GM12872 (cell line): ENCODE results near the gene CLSTN2.

Source experiments
- CTCF ChIP-seq: IDR thresholded peaks from 3 replicates; pipeline ENCODE4 v1.5.1; 2011; ENCODE audit warnings: low read depth, mild to moderate bottlenecking, low read length, moderate library complexity; ENCODE audit not compliant: insufficient read depth

The CLSTN2 gene

GRCh38 chr3:140384028-140384771, 449.2 kb downstream of the CLSTN2 start:
- TF ChIP-seq CTCF, result no peak

GRCh38 chr3:140384876-140385275, 449.9 kb downstream of the CLSTN2 start:
- no peak for TF ChIP-seq CTCF

GRCh38 chr3:140386357-140387100, 451.5 kb downstream of the CLSTN2 start:
- TF ChIP-seq CTCF, result no peak

GRCh38 chr3:140387244-140387643, 452.3 kb downstream of the CLSTN2 start:
- no peak for TF ChIP-seq CTCF

- no peak for TF ChIP-seq CTCF
Observed at GRCh38 chr3:140388202-140388922, 453.4 kb downstream of the CLSTN2 start.

- TF ChIP-seq CTCF, result no peak
Observed at GRCh38 chr3:140391061-140391460, 456.1 kb downstream of the CLSTN2 start.

GRCh38 chr3:140394488-140395133, 459.6 kb downstream of the CLSTN2 start:
- no peak for TF ChIP-seq CTCF
